ENCODE results near the gene EMID1.

DNA sequence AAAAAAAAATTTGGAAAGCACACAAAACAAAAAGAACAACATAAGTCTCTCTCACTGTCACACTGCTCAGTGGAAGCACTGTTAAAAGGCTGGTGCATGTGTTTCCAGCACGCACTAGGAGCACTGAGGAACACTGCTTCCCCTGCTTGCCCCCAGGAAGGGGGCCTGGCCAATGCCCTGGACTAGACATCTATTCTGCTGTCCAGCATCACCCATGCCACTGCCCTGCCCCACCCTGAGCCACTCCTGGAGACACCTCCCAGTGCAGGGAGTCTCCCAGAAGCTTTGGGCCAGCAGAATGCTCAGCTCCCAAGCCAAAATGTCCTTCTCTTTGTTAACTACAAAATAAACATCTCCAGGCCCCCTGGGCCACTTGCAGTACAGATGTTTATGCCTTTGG is 49.7 kb upstream of the EMID1 start:
- TF ChIP-seq TCF7 (CRISPR knock-in tag; IDR thresholded peaks at IDR 0.05; ENCODE audit: low read depth) (no peak), CREB1 (CRISPR knock-in tag; IDR thresholded peaks at IDR 0.05) (no peak), RELA (CRISPR knock-in tag; IDR thresholded peaks at IDR 0.05; ENCODE audit: borderline replicate concordance) (no peak), MAX (CRISPR knock-in tag; IDR thresholded peaks at IDR 0.05) (no peak), ZBTB21 (CRISPR knock-in tag; IDR thresholded peaks at IDR 0.05; ENCODE audit: borderline replicate concordance) (no peak)
- TF ChIP-seq, protein P1, sequence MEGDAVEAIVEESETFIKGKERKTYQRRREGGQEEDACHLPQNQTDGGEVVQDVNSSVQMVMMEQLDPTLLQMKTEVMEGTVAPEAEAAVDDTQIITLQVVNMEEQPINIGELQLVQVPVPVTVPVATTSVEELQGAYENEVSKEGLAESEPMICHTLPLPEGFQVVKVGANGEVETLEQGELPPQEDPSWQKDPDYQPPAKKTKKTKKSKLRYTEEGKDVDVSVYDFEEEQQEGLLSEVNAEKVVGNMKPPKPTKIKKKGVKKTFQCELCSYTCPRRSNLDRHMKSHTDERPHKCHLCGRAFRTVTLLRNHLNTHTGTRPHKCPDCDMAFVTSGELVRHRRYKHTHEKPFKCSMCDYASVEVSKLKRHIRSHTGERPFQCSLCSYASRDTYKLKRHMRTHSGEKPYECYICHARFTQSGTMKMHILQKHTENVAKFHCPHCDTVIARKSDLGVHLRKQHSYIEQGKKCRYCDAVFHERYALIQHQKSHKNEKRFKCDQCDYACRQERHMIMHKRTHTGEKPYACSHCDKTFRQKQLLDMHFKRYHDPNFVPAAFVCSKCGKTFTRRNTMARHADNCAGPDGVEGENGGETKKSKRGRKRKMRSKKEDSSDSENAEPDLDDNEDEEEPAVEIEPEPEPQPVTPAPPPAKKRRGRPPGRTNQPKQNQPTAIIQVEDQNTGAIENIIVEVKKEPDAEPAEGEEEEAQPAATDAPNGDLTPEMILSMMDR (IDR thresholded peaks at IDR 0.05): no peak
- TF ChIP-seq, protein P2, sequence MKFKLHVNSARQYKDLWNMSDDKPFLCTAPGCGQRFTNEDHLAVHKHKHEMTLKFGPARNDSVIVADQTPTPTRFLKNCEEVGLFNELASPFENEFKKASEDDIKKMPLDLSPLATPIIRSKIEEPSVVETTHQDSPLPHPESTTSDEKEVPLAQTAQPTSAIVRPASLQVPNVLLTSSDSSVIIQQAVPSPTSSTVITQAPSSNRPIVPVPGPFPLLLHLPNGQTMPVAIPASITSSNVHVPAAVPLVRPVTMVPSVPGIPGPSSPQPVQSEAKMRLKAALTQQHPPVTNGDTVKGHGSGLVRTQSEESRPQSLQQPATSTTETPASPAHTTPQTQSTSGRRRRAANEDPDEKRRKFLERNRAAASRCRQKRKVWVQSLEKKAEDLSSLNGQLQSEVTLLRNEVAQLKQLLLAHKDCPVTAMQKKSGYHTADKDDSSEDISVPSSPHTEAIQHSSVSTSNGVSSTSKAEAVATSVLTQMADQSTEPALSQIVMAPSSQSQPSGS (CRISPR knock-in tag; IDR thresholded peaks at IDR 0.05; ENCODE audit: borderline replicate concordance, low read depth): no peak
- TF ChIP-seq, protein P3, sequence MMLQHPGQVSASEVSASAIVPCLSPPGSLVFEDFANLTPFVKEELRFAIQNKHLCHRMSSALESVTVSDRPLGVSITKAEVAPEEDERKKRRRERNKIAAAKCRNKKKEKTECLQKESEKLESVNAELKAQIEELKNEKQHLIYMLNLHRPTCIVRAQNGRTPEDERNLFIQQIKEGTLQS (CRISPR knock-in tag; conservative IDR thresholded peaks at IDR 0.05): no peak

All from WTC11 (cell line).